SH-SY5Y (cell line): ENCODE results near the gene HTR3D.

Experiments
- GATA2 ChIP-seq: IDR thresholded peaks from 2 replicates; pipeline ENCODE4 v1.6.1; 2011; ENCODE audit warnings: mild to moderate bottlenecking, low read depth, low read length
- GATA3 ChIP-seq: IDR thresholded peaks from 2 replicates; pipeline ENCODE4 v1.6.1; 2011; ENCODE audit warnings: low read depth, mild to moderate bottlenecking, low read length, moderate library complexity

- TF ChIP-seq GATA3 (no peak), GATA2 (no peak)
Measured at GRCh38 chr3:184073621-184074020, 42.1 kb downstream of the HTR3D start.
